AG04450 (cell line): ENCODE results near the gene CHRNE. TPM values are rescaled to one million over a fixed set of nuclear protein-coding genes. Genes with fewer than 3 reads are reported as not detected.

Experiments used
- polyA plus RNA-seq: library from polyadenylated mRNA; depleted of rRNA; stranded (reverse); fragments of >200 nt; gene quantifications from 2 replicates; pipeline ENCODE4 v1.2.3, GENCODE V29; 2011; rRNA removed

CHRNE gene
- polyA plus RNA-seq, 1 experiment: 0.19 TPM

Other genes with a start within 250 kb of the CHRNE start
- gene PELP1, start 199.0 kb downstream of the CHRNE start, polyA plus RNA-seq: 10.5 and 14.4 TPM in 2 replicates
- 8.8 and 9.4 TPM in 2 replicates for gene ARRB2, start 192.5 kb downstream of the CHRNE start, polyA plus RNA-seq
- gene MED11, start 171.7 kb downstream of the CHRNE start, polyA plus RNA-seq: 21.0 and 23.2 TPM in 2 replicates
- 0.14 and 0.17 TPM in 2 replicates for gene ZMYND15, start 163.3 kb downstream of the CHRNE start, polyA plus RNA-seq
- gene CXCL16, start 163.2 kb downstream of the CHRNE start, polyA plus RNA-seq: 2.3 and 2.4 TPM in 2 replicates
- not detected in 2 replicates for gene TM4SF5, start 131.2 kb downstream of the CHRNE start, polyA plus RNA-seq
- 0.17 TPM in 1 of 2 replicates, not detected in the other for gene VMO1, start 116.7 kb downstream of the CHRNE start, polyA plus RNA-seq
- not detected in 2 replicates for gene GLTPD2, start 114.1 kb downstream of the CHRNE start, polyA plus RNA-seq
- 222 and 245 TPM in 2 replicates for gene PSMB6, start 106.9 kb downstream of the CHRNE start, polyA plus RNA-seq
- 18.9 and 22.2 TPM in 2 replicates for gene PLD2, start 95.9 kb downstream of the CHRNE start, polyA plus RNA-seq
- gene MINK1, start 69.8 kb downstream of the CHRNE start, polyA plus RNA-seq: 29.4 and 30.7 TPM in 2 replicates
- 1.0 TPM in 2 replicates for gene C17orf107, start 3.6 kb downstream of the CHRNE start, polyA plus RNA-seq
- not detected in 2 replicates for gene GP1BA, start 29.2 kb upstream of the CHRNE start, polyA plus RNA-seq
- 44.7 and 50.0 TPM in 2 replicates for gene SLC25A11, start 36.9 kb upstream of the CHRNE start, polyA plus RNA-seq
- gene RNF167, start 37.2 kb upstream of the CHRNE start, polyA plus RNA-seq: 63.1 and 64.3 TPM in 2 replicates
- 1,141 and 1,329 TPM in 2 replicates for gene PFN1, start 45.4 kb upstream of the CHRNE start, polyA plus RNA-seq
- 2.3 and 3.2 TPM in 2 replicates for gene ENO3, start 48.0 kb upstream of the CHRNE start, polyA plus RNA-seq
- gene SPAG7, start 64.7 kb upstream of the CHRNE start, polyA plus RNA-seq: 71.0 and 71.1 TPM in 2 replicates
- 18.0 and 20.0 TPM in 2 replicates for gene CAMTA2, start 84.6 kb upstream of the CHRNE start, polyA plus RNA-seq
- 0.29 and 0.56 TPM in 2 replicates for gene INCA1, start 94.4 kb upstream of the CHRNE start, polyA plus RNA-seq
- 46.9 and 49.8 TPM in 2 replicates for gene KIF1C, start 94.9 kb upstream of the CHRNE start, polyA plus RNA-seq
- not detected in 2 replicates for gene SLC52A1, start 132.3 kb upstream of the CHRNE start, polyA plus RNA-seq
- 2.3 and 3.0 TPM in 2 replicates for gene ZFP3, start 175.4 kb upstream of the CHRNE start, polyA plus RNA-seq
- gene ZNF232, start 208.8 kb upstream of the CHRNE start, polyA plus RNA-seq: 4.2 and 4.8 TPM in 2 replicates
- gene USP6, start 212.9 kb upstream of the CHRNE start, polyA plus RNA-seq: not detected in 2 replicates